Iris pigment epithelial cell (primary cell): ENCODE results near the gene ARFRP1.
A peak's percentile ranks its signal among the peaks of the same experiment; 100 is the strongest.

ENCODE experiments used
- DNase-seq: peaks from one replicate; pipeline ENCODE4 v3.0.0-alpha.2; 2011; ENCODE audit warnings: low read depth

Gene ARFRP1

GRCh38 chr20:63743210-63743970, 35.6 kb upstream of the ARFRP1 start:
- no peak for DNase-seq

- no peak for DNase-seq
These were observed 34.7 kb upstream of the ARFRP1 start for GRCh38 chr20:63742381-63743024.

- DNase-seq, result no peak
These were observed 34.1 kb upstream of the ARFRP1 start for GRCh38 chr20:63741676-63742380.

- no peak for DNase-seq
These were observed 33.5 kb upstream of the ARFRP1 start for GRCh38 chr20:63741354-63741675.

GRCh38 chr20:63740627-63741353, 33.0 kb upstream of the ARFRP1 start:
- peak; percentile 90 for DNase-seq

GRCh38 chr20:63740070-63740626, 32.4 kb upstream of the ARFRP1 start:
- peak; percentile 22 for DNase-seq

GRCh38 chr20:63739130-63740069, 31.6 kb upstream of the ARFRP1 start, which contains the start of gene SLC2A4RG:
Gene SLC2A4RG (plus strand): TSS chr20:63739776. CDS start chr20:63739913, 137 bp downstream.
- peak; percentile 66 for DNase-seq

- DNase-seq, result peak; percentile 33
These were observed 30.9 kb upstream of the ARFRP1 start for GRCh38 chr20:63738687-63739129.

GRCh38 chr20:63737945-63738686, 30.3 kb upstream of the ARFRP1 start:
- DNase-seq, result no peak

GRCh38 chr20:63737695-63737944, 29.8 kb upstream of the ARFRP1 start:
- DNase-seq, result no peak

GRCh38 chr20:63736893-63737694, 29.3 kb upstream of the ARFRP1 start:
- no peak for DNase-seq

GRCh38 chr20:63735859-63736718, 28.3 kb upstream of the ARFRP1 start, which contains the start of gene LIME1:
Gene LIME1 (plus strand): TSS chr20:63736664. CDS start chr20:63737550, 886 bp downstream.
- DNase-seq, result no peak

- DNase-seq, result no peak
These were observed 27.4 kb upstream of the ARFRP1 start for GRCh38 chr20:63734946-63735858.

GRCh38 chr20:63734111-63734945, 26.6 kb upstream of the ARFRP1 start:
- DNase-seq, result no peak

GRCh38 chr20:63733579-63734081, 25.9 kb upstream of the ARFRP1 start:
- no peak for DNase-seq

GRCh38 chr20:63733117-63733516, 25.3 kb upstream of the ARFRP1 start:
- DNase-seq, result no peak
